OCI-LY3 (cell line): Measurements from ENCODE around the gene CXorf65.

Experiments used
- H2AFZ ChIP-seq: fragments of 200-600, 300-600 bp; shearing (Covaris generic); 2 replicates; pipeline ENCODE4 v1.6.0; 2014; ENCODE audit warnings: antibody characterized with exemption, low read depth, low read length
- H3K27ac ChIP-seq: fragments of 200-600, 300-600 bp; sonication (generic); 2 replicates; pipeline ENCODE4 v1.5.1; 2014; ENCODE audit warnings: mild to moderate bottlenecking, low read length, moderate library complexity, mixed read lengths
- H3K27me3 ChIP-seq: fragments of 200-600, 300-600 bp; sonication (generic); 2 replicates; pipeline ENCODE4 v1.6.1; 2014; ENCODE audit warnings: low read depth, low read length, mixed read lengths
- H3K36me3 ChIP-seq: fragments of 200-600, 300-600 bp; sonication (generic); replicated peaks from 2 replicates; pipeline ENCODE3; 2014; ENCODE audit warnings: low read depth, low read length, mixed read lengths
- H3K4me1 ChIP-seq: fragments of 300-600, 200-600 bp; sonication (generic); 2 replicates; pipeline ENCODE4 v1.6.1; 2014; ENCODE audit warnings: low read length, mixed read lengths
- H3K4me2 ChIP-seq: fragments of 200-600, 300-600 bp; sonication (generic); 2 replicates; pipeline ENCODE4 v1.6.1; 2014; ENCODE audit warnings: low read length, mixed read lengths
- H3K4me3 ChIP-seq: fragments of 300-600, 200-600 bp; sonication (generic); 2 replicates; pipeline ENCODE4 v1.5.1; 2014; ENCODE audit warnings: antibody characterized with exemption, mild to moderate bottlenecking, low read length, moderate library complexity
- H3K79me2 ChIP-seq: fragments of 300-600, 200-600 bp; shearing (Covaris generic); 2 replicates; pipeline ENCODE4 v1.6.1; 2014; ENCODE audit warnings: mild to moderate bottlenecking, low read length, mixed read lengths
- H3K9ac ChIP-seq: fragments of 300-600, 200-600 bp; shearing (Covaris generic); 2 replicates; pipeline ENCODE4 v1.6.0; 2014; ENCODE audit warnings: mild to moderate bottlenecking, low read length, moderate library complexity
- H3K9me3 ChIP-seq: fragments of 200-600, 300-600 bp; shearing (Covaris generic); 2 replicates; pipeline ENCODE4 v1.6.1; 2014; ENCODE audit warnings: low read length, mixed read lengths; ENCODE audit not compliant: insufficient read depth
- H4K20me1 ChIP-seq: fragments of 200-600, 300-600 bp; sonication (generic); 2 replicates; pipeline ENCODE4 v1.6.1; 2016; ENCODE audit warnings: low read length, mixed read lengths; ENCODE audit not compliant: insufficient read depth
- EZH2phosphoT487 ChIP-seq: fragments of 200-600 bp; shearing (Covaris generic); IDR thresholded peaks from 2 replicates; pipeline ENCODE4 v1.6.1; 2018; ENCODE audit warnings: antibody characterized with exemption, mixed run types, low read depth
- TF ChIP-seq, protein P1 (sequence below): fragments of 200-600, 300-600 bp; sonication (generic); IDR thresholded peaks from 2 replicates; pipeline ENCODE4 v1.5.1; 2014; ENCODE audit warnings: antibody characterized with exemption, low read length, low read depth

CXorf65 gene

DNA sequence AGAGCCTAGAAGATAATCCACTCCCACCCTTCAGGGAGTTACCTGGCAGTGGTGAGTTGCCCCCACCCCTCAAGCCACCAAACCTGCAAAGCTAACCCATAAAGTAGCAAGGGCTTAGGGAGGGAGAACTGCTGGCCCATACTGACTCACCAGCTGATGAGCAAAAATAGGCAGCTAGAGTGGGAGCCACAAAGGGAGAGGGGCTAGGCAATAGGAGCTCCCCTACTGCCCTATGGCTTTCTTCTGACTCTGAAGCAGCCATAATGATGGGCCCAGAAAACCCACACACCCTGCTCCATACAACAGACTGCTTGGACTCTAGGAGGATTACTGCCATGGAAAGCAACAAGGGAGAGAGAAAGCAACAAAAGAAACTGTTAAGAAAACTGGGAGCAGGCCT is 46.4 kb downstream of the CXorf65 start:
- Histone ChIP-seq H3K36me3 (peaks cover 11% of the 10 kb centered on the region), H3K27ac (no peak overlapping the region), H2AFZ (no peak overlapping the region), H3K4me1 (peaks cover 4% of the 10 kb centered on the region; the same call in 1 of the 2 replicates), H4K20me1 (no peaks in the 10 kb centered on the region), H3K9me3 (no peaks in the 10 kb centered on the region), H3K4me3 (no peak overlapping the region), H3K9ac (no peak overlapping the region), H3K79me2 (peaks cover 7% of the 10 kb centered on the region; the same call in 1 of the 2 replicates), H3K27me3 (no peaks in the 10 kb centered on the region), H3K4me2 (no peak overlapping the region)
- TF ChIP-seq, protein P1, sequence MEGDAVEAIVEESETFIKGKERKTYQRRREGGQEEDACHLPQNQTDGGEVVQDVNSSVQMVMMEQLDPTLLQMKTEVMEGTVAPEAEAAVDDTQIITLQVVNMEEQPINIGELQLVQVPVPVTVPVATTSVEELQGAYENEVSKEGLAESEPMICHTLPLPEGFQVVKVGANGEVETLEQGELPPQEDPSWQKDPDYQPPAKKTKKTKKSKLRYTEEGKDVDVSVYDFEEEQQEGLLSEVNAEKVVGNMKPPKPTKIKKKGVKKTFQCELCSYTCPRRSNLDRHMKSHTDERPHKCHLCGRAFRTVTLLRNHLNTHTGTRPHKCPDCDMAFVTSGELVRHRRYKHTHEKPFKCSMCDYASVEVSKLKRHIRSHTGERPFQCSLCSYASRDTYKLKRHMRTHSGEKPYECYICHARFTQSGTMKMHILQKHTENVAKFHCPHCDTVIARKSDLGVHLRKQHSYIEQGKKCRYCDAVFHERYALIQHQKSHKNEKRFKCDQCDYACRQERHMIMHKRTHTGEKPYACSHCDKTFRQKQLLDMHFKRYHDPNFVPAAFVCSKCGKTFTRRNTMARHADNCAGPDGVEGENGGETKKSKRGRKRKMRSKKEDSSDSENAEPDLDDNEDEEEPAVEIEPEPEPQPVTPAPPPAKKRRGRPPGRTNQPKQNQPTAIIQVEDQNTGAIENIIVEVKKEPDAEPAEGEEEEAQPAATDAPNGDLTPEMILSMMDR: no peak
- no peak for TF ChIP-seq EZH2phosphoT487

DNA sequence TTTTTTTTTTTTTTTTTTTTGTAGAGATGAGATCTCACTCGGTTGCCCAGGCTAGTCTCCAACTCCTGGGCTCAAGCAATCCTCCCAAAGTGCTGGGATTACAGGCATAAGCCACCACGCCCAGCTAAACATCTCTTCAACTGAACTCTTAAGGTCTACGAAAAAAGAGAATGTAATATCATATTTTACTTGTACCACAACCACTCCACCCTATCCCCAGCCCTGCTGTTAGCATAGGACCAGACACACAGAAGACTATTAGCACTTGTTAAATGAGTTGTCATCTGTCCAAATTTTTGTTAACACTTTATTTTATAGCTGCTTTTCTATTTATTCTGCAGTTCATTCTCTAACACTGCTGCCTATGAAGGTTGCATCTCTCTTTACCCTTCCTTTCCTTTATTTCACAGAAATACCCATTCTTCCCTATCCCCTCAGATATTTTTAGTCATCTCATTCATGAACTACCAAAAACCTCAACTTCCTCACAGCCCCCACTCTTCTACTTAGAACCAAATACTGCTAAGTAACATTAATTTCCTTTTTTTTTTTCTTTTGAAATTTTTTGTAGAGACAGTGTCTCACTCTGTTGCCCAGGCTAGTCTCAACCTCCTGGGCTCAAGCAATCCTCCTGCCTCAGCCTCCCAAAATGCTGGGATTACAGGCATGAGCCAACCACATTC is 48.6 kb downstream of the CXorf65 start:
- H3K4me2 ChIP-seq: no peak overlapping the region
- no peaks in the 10 kb centered on the region for H4K20me1 ChIP-seq
- no peak overlapping the region for H3K4me3 ChIP-seq
- H3K79me2 ChIP-seq: no peaks in the 10 kb centered on the region
- H2AFZ ChIP-seq: no peak overlapping the region
- no peak overlapping the region for H3K27ac ChIP-seq
- H3K36me3 ChIP-seq: peaks cover 11% of the 10 kb centered on the region
- peaks cover 4% of the 10 kb centered on the region; the same call in 1 of the 2 replicates for H3K4me1 ChIP-seq
- no peak for TF ChIP-seq EZH2phosphoT487
- TF ChIP-seq, protein P1: no peak
- H3K9me3 ChIP-seq: no peaks in the 10 kb centered on the region
- no peaks in the 10 kb centered on the region for H3K27me3 ChIP-seq
- no peak overlapping the region for H3K9ac ChIP-seq

DNA sequence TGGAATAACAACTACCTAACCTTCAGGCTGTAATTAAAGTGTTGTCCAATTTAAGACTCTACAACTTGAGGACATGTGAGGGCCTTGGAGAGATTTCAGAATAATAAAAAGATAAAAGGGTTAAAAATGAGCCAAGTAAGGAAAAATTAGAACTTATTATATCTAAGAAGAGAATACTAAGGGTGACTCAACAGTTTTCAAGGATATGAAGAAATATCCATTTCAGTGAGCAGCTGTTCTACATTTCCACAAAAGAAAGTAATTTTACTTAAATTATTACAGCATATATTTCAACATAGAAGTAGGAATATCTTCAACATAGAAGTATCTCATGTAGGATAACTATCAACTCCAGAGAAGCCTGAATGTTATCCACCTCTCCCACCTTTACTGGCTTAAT is 49.7 kb downstream of the CXorf65 start:
- Histone ChIP-seq H3K9me3 (no peaks in the 10 kb centered on the region), H2AFZ (no peak overlapping the region), H4K20me1 (no peaks in the 10 kb centered on the region), H3K4me2 (no peak overlapping the region), H3K79me2 (no peaks in the 10 kb centered on the region), H3K4me1 (peaks cover 4% of the 10 kb centered on the region; the same call in 1 of the 2 replicates), H3K9ac (no peak overlapping the region), H3K36me3 (peaks cover 10% of the 10 kb centered on the region), H3K27me3 (no peaks in the 10 kb centered on the region), H3K4me3 (no peak overlapping the region), H3K27ac (no peak overlapping the region)
- TF ChIP-seq EZH2phosphoT487: no peak
- TF ChIP-seq, protein P1: no peak
